Stimulated activated CD4-positive, alpha-beta T cell treated with anti-CD3 and anti-CD28 coated beads, Interleukin-4, amount 100 ng/mL, for 4 hours (primary cell): ENCODE data around the gene NOTCH3.

ENCODE experiments used
- DNase-seq, 2 experiments: peaks; one replicate each; pipeline ENCODE4 v3.0.0-alpha.2; 2020

NOTCH3 gene

DNA sequence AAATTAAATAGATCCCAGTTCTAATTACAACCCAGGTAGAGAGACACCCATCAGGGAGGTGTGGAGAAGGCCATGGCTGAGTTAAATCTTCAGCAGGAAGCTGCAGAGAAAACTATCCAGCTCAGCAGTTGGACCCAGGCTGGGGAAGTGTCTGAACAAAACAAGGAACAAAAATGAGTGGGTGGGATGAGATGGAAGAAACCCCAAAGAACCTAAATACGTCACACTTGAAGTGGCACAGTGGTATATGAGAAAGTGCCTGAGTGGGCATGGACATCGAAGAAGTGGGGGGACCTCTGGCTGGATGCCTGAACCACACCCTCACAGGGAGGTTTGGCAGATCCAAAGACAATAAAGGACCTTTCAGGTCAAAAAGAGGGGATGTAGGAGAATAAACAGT lies 35.0 kb upstream of the NOTCH3 start:
- no peak for DNase-seq

- no peak for DNase-seq
These were observed 33.8 kb upstream of the NOTCH3 start for GRCh38 chr19:15234431-15235130.

GRCh38 chr19:15231271-15231670 lies 30.5 kb upstream of the NOTCH3 start:
- no peak for DNase-seq

DNA sequence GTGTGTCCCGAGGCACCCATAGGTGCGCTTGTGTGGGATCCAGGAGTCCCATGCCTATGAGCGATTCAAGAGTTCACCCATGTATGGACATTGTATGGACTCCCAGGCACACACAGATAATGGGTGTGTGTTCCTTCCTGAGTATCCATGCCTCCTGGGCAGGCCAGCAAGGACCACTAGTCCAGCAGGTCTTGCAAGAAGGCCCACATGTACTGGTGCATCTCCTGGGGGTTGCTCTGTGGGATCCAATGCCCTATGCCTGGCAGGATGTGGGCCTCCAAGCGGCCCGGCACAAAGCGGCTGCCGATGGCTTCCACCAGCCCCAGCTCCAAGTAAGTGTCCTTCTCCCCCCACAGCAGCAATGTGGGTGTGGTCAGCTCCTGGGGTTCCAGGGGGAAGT lies 26.5 kb upstream of the NOTCH3 start:
- no peak for DNase-seq

GRCh38 chr19:15225760-15226159 lies 25.0 kb upstream of the NOTCH3 start:
- no peak for DNase-seq

GRCh38 chr19:15223649-15224361 lies 23.0 kb upstream of the NOTCH3 start:
- DNase-seq = no peak

DNA sequence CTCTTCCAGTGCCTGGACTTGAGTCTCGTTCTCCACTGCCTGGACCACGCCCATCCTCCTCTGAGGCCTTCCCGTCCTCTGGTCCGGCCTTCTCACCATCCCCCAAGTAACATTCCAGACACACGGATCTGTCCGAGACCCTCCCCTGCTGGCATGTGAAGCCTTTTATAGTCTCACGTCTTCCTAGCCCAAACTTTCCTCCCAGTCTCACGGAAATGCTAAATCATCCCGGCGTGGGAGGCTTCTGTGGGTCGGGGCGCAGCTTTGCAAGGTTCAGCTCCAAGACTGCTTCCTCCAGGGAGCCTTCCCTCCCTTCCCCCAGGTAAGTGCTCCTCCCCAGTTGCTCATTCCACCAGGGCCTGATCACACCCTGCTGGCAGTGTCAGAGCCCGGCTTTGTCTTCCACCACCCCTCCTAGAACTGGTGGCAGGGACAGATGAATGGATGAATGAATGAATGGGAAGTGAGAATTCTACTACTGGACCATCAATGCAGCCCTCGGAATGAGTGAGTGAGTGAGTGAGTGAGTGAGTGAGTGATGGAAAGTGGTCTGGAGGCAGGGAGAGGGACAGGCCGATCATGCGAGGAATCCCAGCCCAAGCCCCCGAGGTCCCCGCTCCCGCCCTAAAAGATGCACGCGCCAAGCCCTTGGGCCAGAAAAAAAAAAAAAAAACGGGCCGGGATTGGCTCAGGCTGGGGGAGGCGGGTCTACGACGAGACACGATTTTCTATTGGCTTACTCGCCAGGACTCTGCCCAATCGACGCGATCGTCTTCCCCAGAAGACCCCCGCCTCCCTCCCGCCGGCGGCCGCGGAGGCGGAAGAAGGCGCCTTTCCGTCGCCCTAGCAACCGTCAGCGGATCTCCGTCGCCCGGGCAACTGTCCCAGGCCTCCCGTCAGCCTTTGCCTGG lies 22.2 kb upstream of the NOTCH3 start:
- DNase-seq = peak; percentile 73 to 76

GRCh38 chr19:15220833-15221232 lies 20.0 kb upstream of the NOTCH3 start:
- DNase-seq = no peak

DNA sequence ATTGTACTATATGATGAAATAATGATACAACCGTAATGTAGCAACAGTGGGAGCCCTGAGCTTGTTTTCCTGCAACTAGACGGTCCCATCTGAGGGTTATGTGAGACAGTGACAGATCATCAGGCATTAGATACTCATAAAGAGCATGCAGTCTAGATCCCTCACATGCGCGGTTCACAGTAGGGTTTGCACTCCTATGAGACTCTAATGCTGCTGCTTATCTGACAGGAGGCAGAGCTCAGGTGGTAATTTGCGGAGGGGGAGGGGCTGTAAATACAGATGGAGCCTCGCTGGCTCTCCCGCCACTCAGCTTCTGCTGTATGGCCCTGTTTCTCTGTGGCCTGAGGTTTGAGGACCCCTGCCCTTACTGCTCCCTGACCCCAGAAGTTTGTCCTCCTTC lies 17.7 kb upstream of the NOTCH3 start:
- DNase-seq = no peak

- no peak for DNase-seq
These were observed 15.6 kb upstream of the NOTCH3 start for GRCh38 chr19:15216363-15216762.

DNA sequence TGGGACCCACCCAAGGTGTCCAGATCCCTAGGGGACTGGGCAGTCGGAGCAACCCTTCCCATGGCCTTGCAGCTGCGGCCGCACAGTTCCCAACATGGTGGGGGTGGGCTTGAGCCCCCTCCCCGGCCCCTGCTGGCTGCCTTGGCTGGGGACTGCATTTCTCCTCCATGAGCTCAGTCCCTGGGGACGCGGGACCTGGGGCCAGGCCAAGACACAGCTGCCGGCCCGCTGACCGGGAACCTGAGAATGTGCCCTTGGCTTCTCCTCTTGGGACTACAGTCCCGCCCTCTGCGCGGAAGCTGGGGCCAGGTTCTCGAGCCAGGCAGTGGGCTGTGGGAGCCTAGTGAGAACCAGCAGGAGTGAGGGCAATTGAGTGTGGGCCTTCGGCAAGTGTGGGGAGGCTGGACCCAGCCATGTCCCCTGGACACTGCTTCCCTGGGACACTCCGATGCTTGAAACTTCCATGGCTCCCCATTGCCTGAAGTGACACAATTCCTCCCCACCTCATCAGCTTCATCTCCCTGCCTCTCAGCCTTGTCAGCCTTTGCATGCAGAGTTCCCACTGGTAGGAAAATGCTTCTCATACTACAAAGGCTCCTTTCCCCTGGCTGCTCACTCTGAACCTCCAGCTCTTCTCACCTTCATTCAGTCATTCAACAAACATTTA lies 13.1 kb upstream of the NOTCH3 start:
- no peak for DNase-seq

- no peak for DNase-seq
These were observed 11.9 kb upstream of the NOTCH3 start for GRCh38 chr19:15212711-15213110.

DNA sequence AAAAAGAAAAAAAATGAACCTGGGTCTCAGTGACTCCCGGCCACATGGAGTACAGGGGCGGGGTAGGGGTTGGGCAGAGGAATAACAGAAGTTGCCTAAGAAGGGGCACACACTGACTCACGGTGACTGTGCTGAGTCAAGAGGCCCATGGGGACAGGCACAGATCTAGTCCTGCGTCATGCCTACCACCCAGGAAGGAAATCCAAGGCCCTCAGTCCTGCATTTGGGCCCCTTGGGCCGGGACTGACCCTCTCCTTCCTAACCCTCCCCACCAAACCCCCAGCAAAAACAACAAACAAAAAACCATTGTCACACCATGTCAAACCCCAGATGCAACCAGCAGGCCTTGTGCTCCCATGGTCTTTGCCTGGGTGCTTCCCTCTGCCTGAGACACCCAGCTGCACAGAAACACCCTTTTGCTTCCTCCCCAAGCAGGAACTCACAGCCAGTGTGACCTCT lies 9.6 kb upstream of the NOTCH3 start:
- no peak for DNase-seq

DNA sequence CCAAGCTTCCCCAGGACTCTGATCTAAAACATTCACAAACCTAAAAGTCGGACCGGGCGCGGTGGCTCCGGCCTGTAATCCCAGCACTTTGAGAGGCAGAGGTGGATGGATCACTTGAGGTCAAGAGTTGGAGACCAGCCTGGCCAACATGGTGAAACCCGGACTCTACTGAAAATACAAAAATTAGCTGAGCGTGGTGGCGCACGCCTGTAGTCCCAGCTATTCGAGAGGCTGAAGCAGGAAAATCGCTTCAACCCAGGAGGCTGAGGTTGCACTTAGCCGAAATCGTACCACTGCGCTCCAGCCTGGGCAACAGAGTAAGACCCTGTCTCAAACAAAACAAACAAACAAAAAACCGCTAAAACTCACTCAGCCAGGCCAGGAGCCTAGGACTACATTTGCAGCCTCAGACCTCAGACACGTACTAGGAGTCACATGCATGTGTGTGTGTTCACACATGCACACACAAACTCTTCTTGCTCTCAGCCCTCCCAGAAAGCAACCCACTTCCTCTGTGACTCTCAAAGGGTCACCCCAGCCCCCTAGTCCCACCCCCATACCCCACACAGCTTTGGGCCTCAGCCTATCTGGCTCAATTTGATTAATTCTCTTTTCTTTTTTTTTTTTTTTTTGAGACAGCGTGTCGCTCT lies 704 bp upstream of the NOTCH3 start:
- DNase-seq = no peak

DNA sequence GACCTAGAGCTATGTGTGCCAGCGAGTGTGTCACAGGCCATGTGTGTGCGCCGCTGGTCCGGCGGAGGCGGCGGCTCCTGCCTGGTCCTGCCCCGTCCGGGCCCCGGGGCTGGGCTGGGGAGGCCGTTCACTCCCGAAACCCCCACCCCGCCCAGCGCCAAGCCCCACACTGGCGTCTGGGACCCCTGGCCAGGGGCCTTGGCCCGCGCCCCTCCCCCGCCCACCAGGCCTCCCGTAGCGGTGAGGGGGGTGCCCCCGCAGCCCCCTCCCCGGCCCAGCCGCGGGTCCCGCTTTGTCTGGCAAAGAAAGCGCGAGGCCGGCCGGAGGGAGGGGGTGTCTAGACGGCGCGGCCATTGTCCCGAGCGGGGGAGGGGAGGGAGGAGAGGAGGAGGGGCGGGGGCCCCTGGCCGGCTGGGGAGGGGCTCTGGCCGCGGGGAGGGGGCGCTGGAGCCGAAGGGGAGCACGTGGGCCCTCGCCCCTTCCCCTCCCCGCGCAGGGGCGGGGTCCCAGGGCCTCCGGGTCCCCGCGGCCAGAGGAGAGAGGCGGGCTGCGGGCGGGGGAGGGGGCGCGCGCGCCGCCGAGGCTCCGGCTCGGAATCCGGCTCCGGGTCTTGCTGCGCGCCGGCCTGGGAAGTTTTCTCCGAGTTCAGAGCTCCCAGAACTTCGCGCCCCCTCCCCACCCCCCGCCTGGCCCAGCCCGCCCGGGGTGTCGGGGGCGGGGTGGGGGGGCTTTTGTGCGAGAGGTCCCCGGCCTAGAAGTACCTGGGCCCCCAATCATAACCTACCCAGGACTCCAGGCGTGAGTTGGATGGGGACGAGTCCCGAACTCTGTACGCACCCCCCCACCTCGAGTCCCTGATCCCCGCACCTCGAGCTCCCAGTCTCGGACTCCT lies 888 bp downstream of the NOTCH3 start:
- DNase-seq = no peak

GRCh38 chr19:15198951-15199660 lies 1.7 kb downstream of the NOTCH3 start:
- no peak for DNase-seq

- DNase-seq = no peak
These were observed 2.9 kb downstream of the NOTCH3 start for GRCh38 chr19:15197942-15198341.

DNA sequence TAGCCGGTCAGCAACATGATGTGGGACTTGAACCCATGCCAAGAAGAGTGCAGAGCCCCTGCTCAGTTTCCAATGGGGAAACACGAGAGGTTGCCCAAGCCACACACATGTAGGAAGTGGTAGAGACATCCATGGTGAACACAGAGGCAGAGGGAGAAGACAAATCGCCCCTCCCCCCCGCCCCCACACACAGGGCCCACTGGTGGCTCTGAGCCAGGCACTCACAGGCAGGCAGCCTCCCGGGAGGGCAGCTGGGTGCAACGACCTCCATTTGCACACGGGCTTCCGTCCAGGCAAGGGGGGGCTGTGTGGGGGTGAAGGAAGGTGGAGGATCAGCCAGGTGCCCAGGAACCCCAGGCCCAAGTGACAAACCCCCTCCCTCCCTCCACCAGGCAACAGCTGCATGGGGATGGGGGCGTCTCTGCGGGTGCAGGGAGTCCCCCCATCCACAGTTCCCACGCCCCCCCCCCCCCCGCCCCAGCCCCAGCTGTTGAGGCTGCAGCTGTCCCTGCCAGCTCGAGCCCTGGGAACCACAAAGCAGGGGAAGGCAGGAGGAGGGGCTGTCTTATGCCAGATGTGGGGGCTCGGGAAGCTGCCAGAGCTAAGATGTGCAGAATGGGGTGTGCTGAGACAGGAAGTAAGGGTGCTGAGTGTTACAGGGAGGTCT lies 3.4 kb downstream of the NOTCH3 start:
- no peak for DNase-seq

- no peak for DNase-seq
These were observed 4.3 kb downstream of the NOTCH3 start for GRCh38 chr19:15196360-15197005.
